Activated naive CD8-positive, alpha-beta T cell treated with anti-CD3 and anti-CD28 coated beads, Interleukin-2, amount 10 ng/mL, durations not matched to agents 7 days and 5 days (primary cell): ENCODE results near the gene TMEM129. TPM values are rescaled to one million over a fixed set of nuclear protein-coding genes. Genes with fewer than 3 reads are reported as not detected.
A peak's percentile ranks its signal among the peaks of the same experiment; 100 is the strongest.

ENCODE experiments used
- ATAC-seq: fragments of 150-1000 bp; cut with Tn5 transposase; one replicate; pipeline ENCODE4 v1.10.0; 2021; ENCODE audit warnings: low read depth, moderate library complexity
- POLR2A ChIA-PET: fragments of 350-600 bp; sonication (Branson Sonifier 250); formaldehyde crosslinking; loops from one replicate; lab custom pipeline; 2021; ENCODE audit warnings: antibody characterized with exemption; lab: Charles Lee
- DNase-seq: peaks from one replicate; pipeline ENCODE4 v3.0.0; 2021
- H3K27ac Mint-ChIP-seq: one replicate; pipeline ENCODE4 v1.8.0; 2022; ENCODE audit warnings: mild to moderate bottlenecking, mixed read lengths
- H3K27me3 Mint-ChIP-seq: one replicate; pipeline ENCODE4 v1.8.0; 2022; ENCODE audit warnings: mild to moderate bottlenecking, moderate library complexity, mixed read lengths
- H3K36me3 Mint-ChIP-seq: one replicate; pipeline ENCODE4 v1.8.0; 2021; ENCODE audit warnings: mild to moderate bottlenecking, mixed read lengths
- H3K4me1 Mint-ChIP-seq: one replicate; pipeline ENCODE4 v1.8.0; 2021; ENCODE audit warnings: mixed read lengths
- H3K4me3 Mint-ChIP-seq: one replicate; pipeline ENCODE4 v1.8.0; 2022; ENCODE audit warnings: mild to moderate bottlenecking, moderate library complexity, mixed read lengths
- H3K9me3 Mint-ChIP-seq: one replicate; pipeline ENCODE4 v1.8.0; 2021; ENCODE audit warnings: mixed read lengths
- total RNA-seq, 2 experiments: library from RNA; stranded (reverse); gene quantifications; one replicate each; pipeline ENCODE4 v1.2.3, GENCODE V29; 2021

Gene TMEM129
- total RNA-seq, 2 experiments from 2014 or later: 27.5 to 27.6 TPM

DNA sequence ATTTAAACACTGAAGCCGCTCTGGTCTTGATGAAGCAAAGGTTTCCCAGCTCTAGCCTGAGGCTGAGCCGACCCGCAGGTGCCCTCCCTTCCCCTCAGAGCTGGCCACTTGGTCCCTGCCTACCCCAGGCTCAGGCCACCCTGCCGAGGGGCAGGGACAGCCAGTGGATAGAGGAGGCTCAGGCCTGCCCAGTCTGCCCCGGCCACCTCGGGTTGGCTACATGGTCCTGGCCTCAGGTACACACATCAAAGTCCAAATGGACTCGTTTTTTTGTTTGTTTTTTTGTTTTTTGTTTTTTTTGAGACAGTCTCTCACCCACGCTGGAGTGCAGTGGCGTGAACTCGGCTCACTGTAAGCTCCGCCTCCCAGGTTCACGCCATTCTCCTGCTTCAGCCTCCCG lies 24.0 kb upstream of the TMEM129 start:
- no peak overlapping the region for H3K27ac Mint-ChIP-seq
- no peaks in the 10 kb centered on the region for H3K9me3 Mint-ChIP-seq
- ATAC-seq: no peak

DNA sequence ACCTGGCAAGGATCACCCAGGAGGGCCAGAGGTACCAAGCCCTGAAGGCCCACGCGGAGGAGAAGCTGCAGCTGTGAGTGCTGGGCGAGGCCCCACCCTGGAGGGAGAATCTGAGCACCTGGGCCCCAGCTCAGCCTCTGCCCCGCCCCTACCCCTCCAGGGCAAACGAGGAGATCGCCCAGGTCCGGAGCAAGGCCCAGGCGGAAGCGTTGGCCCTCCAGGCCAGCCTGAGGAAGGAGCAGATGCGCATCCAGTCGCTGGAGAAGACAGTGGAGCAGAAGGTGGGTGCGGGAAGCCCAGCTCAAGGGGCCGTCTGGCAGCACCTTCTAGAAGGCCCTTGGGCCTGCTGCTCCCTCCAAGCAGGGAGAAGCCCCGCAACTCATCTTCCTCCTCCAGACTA lies 23.4 kb upstream of the TMEM129 start:
- Mint-ChIP-seq H3K4me1 (no peaks in the 10 kb centered on the region), H3K4me3 (no peak overlapping the region), H3K9me3 (no peaks in the 10 kb centered on the region), H3K27ac (no peak overlapping the region), H3K27me3 (no peaks in the 10 kb centered on the region), H3K36me3 (peaks cover 28% of the 10 kb centered on the region)
- DNase-seq (no peak), ATAC-seq (no peak)
- POLR2A ChIA-PET: interaction anchor here (1.2 to 1.4 kb wide), 2 partner anchors 10 to 18 kb away, joined by 3 read pairs; no protein-coding TSS in a partner anchor

More for the DNA sequence above, 24.0 kb upstream of the TMEM129 start:
- no peak overlapping the region for H3K4me3 Mint-ChIP-seq
- peaks cover 26% of the 10 kb centered on the region for H3K36me3 Mint-ChIP-seq
- POLR2A ChIA-PET: interaction anchor here (0.6 to 2.7 kb wide), 5 partner anchors 10 to 64 kb away, joined by 3 to 7 read pairs (median 3); no protein-coding TSS in a partner anchor
- DNase-seq: no peak
- H3K27me3 Mint-ChIP-seq: no peaks in the 10 kb centered on the region
- no peaks in the 10 kb centered on the region for H3K4me1 Mint-ChIP-seq

DNA sequence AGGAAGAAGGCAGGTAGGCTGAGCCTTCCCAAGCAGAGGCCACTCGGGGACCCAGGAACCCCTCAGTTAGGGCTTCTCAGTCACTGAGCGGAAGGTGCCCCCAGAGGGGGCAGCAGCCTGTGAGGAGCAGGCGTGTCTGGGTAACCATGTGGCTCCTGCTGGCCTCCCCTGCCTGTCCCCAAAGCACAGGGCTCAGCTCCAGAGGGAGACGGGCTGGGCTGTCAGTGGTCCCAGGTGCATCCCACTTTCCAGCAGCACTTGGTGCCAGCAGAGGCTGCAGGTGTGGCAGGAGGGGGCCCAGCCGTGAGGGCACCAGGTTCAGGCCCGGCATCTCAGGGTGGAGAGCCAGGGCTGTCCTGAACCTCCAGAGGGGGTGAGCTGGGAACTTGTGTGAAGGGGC lies 22.9 kb upstream of the TMEM129 start:
- ATAC-seq (no peak), DNase-seq (no peak)
- Mint-ChIP-seq H3K27ac (no peak overlapping the region), H3K36me3 (peaks cover 32% of the 10 kb centered on the region), H3K4me1 (no peaks in the 10 kb centered on the region), H3K9me3 (no peaks in the 10 kb centered on the region), H3K4me3 (no peak overlapping the region), H3K27me3 (no peaks in the 10 kb centered on the region)
- POLR2A ChIA-PET: interaction anchor here (1.2 to 1.4 kb wide), 2 partner anchors 11 to 17 kb away, joined by 3 read pairs; no protein-coding TSS in a partner anchor

DNA sequence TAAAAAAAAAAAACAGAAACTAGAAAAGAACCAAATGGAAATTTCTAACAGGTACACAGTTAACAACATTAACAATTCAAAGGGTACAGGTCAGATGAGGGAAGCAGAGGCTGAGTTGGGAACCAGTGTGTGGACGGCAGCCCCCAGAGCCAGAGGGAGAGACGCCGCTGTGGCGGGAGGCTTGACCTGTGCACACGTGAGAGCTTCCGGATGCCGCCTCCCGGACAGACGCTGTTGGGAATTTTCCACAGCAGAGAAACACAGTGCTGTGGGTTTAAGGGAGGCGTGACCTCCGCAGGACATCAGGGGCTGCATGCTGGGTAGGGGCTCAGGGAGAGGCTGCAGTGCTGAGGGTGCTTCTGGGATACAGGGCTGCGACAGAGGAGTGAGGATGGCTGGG lies 22.4 kb upstream of the TMEM129 start:
- no peak for DNase-seq
- H3K27me3 Mint-ChIP-seq: no peaks in the 10 kb centered on the region
- no peak overlapping the region for H3K4me3 Mint-ChIP-seq
- H3K4me1 Mint-ChIP-seq: no peaks in the 10 kb centered on the region
- H3K36me3 Mint-ChIP-seq: peaks cover 36% of the 10 kb centered on the region
- H3K27ac Mint-ChIP-seq: peak overlapping the region; percentile 56
- POLR2A ChIA-PET: no interaction called here
- H3K9me3 Mint-ChIP-seq: peaks cover 4% of the 10 kb centered on the region
- no peak for ATAC-seq

DNA sequence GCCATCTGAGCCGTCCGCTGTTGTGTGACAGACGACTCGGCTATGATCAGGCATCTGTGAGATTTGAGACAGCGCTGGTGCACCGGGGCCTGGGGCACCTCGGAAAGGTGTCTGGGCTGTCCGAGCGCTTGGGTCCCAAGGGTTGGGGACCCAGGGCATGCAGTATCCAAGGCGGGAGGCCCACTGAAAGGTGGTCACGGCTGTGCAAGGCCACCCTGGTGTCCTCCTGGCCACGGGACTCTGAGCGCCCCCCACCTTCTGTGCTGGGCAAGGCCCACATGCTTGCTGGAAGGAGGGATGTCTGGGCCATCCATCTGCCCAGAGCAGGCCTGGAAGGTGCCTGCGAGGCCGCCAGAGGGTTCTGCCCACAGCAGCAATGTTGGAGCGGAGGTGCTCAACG lies 20.1 kb upstream of the TMEM129 start:
- Mint-ChIP-seq H3K27me3 (no peaks in the 10 kb centered on the region), H3K9me3 (peaks cover 6% of the 10 kb centered on the region), H3K4me3 (no peak overlapping the region), H3K4me1 (no peaks in the 10 kb centered on the region), H3K27ac (no peak overlapping the region), H3K36me3 (peaks cover 59% of the 10 kb centered on the region)
- POLR2A ChIA-PET: no interaction called here
- ATAC-seq (no peak), DNase-seq (no peak)

DNA sequence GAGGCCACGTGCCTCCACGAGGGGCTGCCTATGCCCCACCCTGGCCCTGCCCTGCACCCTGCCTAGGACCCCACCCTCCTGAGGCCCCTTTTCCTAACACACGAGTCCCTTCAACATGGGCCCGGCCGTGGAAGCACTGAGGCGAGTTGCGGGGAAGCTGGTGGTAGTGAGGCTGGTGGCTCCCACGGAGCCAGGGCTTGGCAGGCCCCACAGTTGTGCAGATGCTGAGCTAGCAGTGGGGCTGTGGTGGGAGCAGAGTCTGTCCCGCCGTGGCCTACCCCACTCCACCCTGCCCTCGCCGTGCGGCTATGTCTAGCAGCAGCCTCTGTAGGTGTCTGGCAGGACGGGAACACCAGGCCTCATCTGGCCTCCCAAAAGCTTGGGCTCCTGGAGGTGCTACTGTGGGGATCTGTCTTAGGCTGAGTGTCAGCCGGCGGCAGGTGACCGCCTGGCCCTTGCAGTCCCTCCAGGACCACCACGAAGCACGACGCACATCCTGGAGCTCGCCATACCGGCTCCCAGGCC lies 19.0 kb upstream of the TMEM129 start:
- Mint-ChIP-seq H3K27ac (no peak overlapping the region), H3K27me3 (no peaks in the 10 kb centered on the region), H3K36me3 (peaks cover 67% of the 10 kb centered on the region), H3K4me3 (no peak overlapping the region), H3K4me1 (no peaks in the 10 kb centered on the region), H3K9me3 (peaks cover 6% of the 10 kb centered on the region)
- POLR2A ChIA-PET: interaction anchor here (0.8 kb wide), 1 partner anchor 92 kb away, joined by 3 read pairs; no protein-coding TSS in a partner anchor
- no peak for DNase-seq
- no peak for ATAC-seq

DNA sequence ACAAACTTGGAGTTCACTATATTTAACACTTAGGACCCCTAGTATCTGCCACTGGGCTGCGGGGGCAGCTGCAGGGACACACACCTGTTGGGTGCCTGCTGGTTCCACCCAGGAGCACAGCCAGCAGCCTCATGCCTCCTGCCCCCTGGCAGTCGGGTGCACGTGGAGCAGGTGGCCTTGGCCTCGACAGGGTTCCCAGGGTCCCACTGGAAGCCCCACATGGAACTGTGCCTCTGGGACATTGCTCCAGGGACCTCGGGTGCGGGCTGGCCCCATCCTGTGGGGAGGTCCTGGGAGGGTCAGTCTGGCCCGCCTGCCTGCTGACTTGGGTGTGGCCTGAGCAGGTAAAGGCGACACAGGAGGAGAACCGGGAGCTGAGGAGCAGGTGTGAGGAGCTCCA lies 18.2 kb upstream of the TMEM129 start:
- Mint-ChIP-seq H3K4me3 (no peak overlapping the region), H3K27me3 (no peaks in the 10 kb centered on the region), H3K4me1 (no peaks in the 10 kb centered on the region), H3K36me3 (peaks cover 69% of the 10 kb centered on the region), H3K27ac (no peak overlapping the region), H3K9me3 (peaks cover 6% of the 10 kb centered on the region)
- POLR2A ChIA-PET: interaction anchor here (0.8 kb wide), 1 partner anchor 93 kb away, joined by 3 read pairs; no protein-coding TSS in a partner anchor
- no peak for DNase-seq
- ATAC-seq: no peak

DNA sequence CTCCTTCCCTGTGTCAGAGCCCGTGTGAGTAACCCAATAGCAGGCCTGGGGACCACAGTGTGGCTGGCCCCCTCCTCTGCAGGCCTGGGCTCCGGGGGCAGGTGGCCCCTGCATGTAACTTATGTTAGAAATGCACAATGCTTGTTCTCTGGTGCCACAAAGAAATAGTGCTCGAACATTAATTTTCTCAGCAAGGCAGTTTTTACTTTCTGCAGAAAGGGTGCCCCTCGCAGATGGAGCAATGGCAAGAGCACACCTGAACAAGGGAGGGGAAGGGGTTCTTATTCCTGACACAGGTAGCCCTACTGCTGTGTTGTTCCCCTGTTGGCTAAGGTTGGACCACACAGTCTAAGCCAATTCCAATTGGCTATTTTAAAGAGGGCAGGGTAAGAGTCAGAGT lies 17.3 kb upstream of the TMEM129 start:
- Mint-ChIP-seq H3K36me3 (peaks cover 61% of the 10 kb centered on the region), H3K27ac (no peak overlapping the region), H3K4me1 (no peaks in the 10 kb centered on the region), H3K27me3 (no peaks in the 10 kb centered on the region), H3K4me3 (no peak overlapping the region), H3K9me3 (peaks cover 6% of the 10 kb centered on the region)
- POLR2A ChIA-PET: no interaction called here
- ATAC-seq (no peak), DNase-seq (no peak)

DNA sequence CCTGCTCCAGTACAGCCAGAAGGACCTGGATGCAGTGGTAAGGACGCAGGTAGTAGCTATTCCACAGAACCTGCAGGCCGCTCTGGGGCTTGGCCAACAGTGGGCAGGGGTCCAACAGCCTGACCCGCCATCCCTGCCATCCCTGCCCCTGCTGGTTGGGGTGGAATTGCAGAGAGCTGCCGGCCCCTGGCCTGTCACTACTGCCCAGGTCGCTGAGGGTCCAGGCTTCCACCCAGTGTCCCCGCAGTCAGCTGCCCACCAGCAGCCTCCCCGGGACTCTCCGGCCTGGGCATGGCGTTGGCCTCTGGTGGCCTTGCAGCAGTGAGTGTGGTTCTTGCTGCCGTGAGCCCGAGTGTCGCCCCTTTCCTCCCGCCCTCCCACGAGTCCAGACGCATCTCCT lies 16.5 kb upstream of the TMEM129 start:
- Mint-ChIP-seq H3K36me3 (peaks cover 67% of the 10 kb centered on the region), H3K4me3 (no peak overlapping the region), H3K4me1 (peaks cover 2% of the 10 kb centered on the region), H3K27ac (no peak overlapping the region), H3K9me3 (peaks cover 6% of the 10 kb centered on the region), H3K27me3 (no peaks in the 10 kb centered on the region)
- DNase-seq (no peak), ATAC-seq (no peak)
- POLR2A ChIA-PET: no interaction called here

DNA sequence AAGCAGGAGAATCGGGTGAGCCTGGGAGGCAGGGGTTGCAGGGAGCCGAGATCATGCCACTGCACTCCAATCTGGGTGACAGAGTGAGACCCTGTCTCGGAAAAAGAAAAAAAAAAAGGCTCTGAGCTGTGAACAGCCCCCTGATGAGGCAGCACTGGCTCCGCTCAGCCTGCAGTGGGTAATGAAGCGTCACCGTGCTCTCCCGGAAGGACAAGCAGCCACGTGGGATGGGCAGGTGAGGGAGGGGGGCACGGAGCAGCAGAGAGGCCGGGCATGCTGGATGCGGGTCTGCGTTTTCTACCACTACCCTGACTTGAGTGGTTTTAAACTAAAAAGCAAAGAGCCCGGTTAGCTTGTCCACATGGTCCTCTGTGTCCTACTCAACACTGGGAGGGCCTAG lies 15.7 kb upstream of the TMEM129 start:
- Mint-ChIP-seq H3K9me3 (peaks cover 6% of the 10 kb centered on the region), H3K36me3 (peaks cover 69% of the 10 kb centered on the region), H3K27me3 (no peaks in the 10 kb centered on the region), H3K4me3 (no peak overlapping the region), H3K4me1 (peaks cover 2% of the 10 kb centered on the region), H3K27ac (no peak overlapping the region)
- POLR2A ChIA-PET: interaction anchor here (1.1 kb wide), 1 partner anchor 9 kb away, joined by 4 read pairs; no protein-coding TSS in a partner anchor
- DNase-seq (no peak), ATAC-seq (no peak)

DNA sequence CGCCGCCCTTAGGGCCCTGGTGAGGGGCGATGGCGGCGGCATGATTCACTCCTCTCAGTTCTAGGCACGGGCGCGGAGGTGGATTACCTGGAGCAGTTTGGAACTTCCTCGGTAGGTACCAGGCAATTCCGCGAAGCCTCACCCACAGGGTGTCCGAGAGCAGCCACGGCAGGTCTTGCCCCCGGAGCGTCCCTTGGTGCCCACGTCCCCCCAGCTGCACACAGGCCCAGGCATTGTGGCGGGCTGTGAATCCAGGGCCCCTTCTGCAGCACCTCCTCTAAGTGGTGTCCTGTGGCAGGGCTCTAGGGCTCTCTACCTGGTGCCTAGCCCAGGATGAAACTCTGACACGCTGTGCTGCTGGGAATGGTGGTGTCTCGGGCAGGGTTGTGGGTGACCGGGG lies 14.1 kb upstream of the TMEM129 start:
- no peak overlapping the region for H3K27ac Mint-ChIP-seq
- H3K9me3 Mint-ChIP-seq: peaks cover 6% of the 10 kb centered on the region
- no peak for DNase-seq
- no peaks in the 10 kb centered on the region for H3K27me3 Mint-ChIP-seq
- peaks cover 2% of the 10 kb centered on the region for H3K4me1 Mint-ChIP-seq
- ATAC-seq: no peak
- H3K4me3 Mint-ChIP-seq: no peak overlapping the region
- POLR2A ChIA-PET: interaction anchor here (1.0 kb wide), 1 partner anchor 10 kb away, joined by 3 read pairs; no protein-coding TSS in a partner anchor
- H3K36me3 Mint-ChIP-seq: peaks cover 64% of the 10 kb centered on the region

DNA sequence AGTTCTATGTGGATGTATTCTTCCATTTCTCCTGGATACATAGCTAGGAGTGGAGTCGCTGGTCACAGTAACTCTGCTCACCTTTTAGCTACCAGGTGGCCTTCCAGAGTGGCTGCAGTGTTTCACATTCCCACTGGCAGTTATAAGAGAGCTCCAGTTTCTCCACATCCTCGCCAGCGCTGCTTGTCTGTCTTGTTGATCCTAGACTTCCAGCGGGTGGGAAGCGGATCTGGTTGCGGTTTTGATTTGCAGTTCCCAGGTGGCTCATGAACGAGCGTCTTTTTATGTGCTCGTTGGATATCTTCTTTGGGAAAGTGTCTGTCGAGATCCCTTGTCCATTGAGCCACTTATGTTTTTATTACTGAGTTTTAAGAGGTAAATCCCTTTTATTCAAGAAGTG lies 11.8 kb upstream of the TMEM129 start:
- POLR2A ChIA-PET: no interaction called here
- ATAC-seq (no peak), DNase-seq (no peak)
- H3K27me3 Mint-ChIP-seq: no peaks in the 10 kb centered on the region
- H3K9me3 Mint-ChIP-seq: no peaks in the 10 kb centered on the region
- H3K27ac Mint-ChIP-seq: no peak overlapping the region
- H3K36me3 Mint-ChIP-seq: peaks cover 61% of the 10 kb centered on the region
- no peak overlapping the region for H3K4me3 Mint-ChIP-seq
- H3K4me1 Mint-ChIP-seq: peaks cover 14% of the 10 kb centered on the region

DNA sequence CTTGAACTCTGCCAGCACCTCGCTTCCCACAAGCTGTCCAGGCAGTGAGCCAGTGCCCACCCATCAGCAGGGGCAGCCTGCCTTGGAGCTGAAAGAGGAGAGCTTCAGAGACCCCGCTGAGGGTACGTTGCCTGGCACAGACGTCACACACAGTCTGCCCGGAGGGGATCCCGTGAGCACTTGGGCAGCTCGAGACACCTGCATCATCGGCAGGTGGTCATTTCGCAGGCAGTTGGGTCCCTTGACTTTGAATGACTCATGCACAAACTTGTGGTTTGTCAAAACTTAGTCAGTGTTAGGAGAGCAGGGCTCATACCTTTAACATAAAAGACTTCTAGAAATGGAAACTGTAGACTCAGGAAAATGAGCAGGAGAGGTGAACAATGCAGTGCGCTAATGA lies 10.1 kb upstream of the TMEM129 start:
- Mint-ChIP-seq H3K36me3 (peaks cover 54% of the 10 kb centered on the region), H3K27ac (no peak overlapping the region), H3K4me3 (no peak overlapping the region), H3K9me3 (no peaks in the 10 kb centered on the region), H3K4me1 (peaks cover 18% of the 10 kb centered on the region), H3K27me3 (no peaks in the 10 kb centered on the region)
- no peak for DNase-seq
- POLR2A ChIA-PET: interaction anchor here (0.9 kb wide), 1 partner anchor 10 kb away, joined by 5 read pairs; the partner anchor contains the start of genes TACC3 and TMEM129
- no peak for ATAC-seq

DNA sequence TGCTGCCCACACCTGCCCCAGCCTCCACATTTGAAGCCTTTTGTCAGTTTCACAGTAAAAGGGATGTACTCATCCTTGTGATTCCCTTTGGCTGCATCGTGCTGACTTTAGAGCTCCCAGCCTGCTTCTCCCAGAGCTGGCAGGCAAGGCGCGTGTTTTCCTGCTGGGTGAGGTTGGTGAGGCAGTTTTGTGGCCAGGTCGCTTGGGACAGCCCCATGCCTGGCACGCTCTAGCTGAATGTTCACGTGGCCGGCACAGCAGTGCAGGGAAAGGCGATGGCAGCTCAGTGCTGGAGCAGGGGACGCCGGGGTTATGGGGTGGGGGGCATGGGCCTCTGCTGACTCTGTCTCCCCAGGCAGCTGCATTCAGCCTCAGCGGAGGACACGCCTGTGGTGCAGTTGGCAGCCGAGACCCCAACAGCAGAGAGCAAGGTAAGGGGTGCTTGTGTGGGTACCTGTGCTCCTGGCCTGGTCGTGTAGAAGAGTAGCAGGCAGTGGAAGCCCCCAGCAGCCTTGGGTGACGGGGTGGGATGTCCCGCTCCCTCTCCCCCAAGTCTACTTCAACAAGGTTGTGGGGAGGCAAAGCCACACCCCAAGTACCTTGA lies 9.5 kb upstream of the TMEM129 start:
- Mint-ChIP-seq H3K36me3 (peaks cover 52% of the 10 kb centered on the region), H3K27ac (no peak overlapping the region), H3K9me3 (no peaks in the 10 kb centered on the region), H3K27me3 (no peaks in the 10 kb centered on the region), H3K4me1 (peaks cover 21% of the 10 kb centered on the region), H3K4me3 (no peak overlapping the region)
- ATAC-seq (no peak), DNase-seq (no peak)
- POLR2A ChIA-PET: interaction anchor here (0.9 to 1.9 kb wide), 2 partner anchors 10 to 37 kb away, joined by 5 to 7 read pairs; partner anchors contain the start of genes TACC3 and TMEM129
